GM12873 (cell line): ENCODE results near the gene MT1G.

ENCODE experiments used
- CTCF ChIP-seq: IDR thresholded peaks from 2 replicates; pipeline ENCODE4 v1.5.1; 2012; ENCODE audit warnings: low read depth, mild to moderate bottlenecking, moderate library complexity, low read length, control low read depth; ENCODE audit not compliant: insufficient read depth; ENCODE audit errors: missing control alignments

MT1G gene

GRCh38 chr16:56708525-56709442 is 40.9 kb upstream of the MT1G start:
- TF ChIP-seq CTCF: no peak

GRCh38 chr16:56702836-56703235 is 35.0 kb upstream of the MT1G start:
- no peak for TF ChIP-seq CTCF

GRCh38 chr16:56701534-56701933 is 33.7 kb upstream of the MT1G start:
- no peak for TF ChIP-seq CTCF

GRCh38 chr16:56700631-56701030 is 32.8 kb upstream of the MT1G start:
- TF ChIP-seq CTCF: no peak

- no peak for TF ChIP-seq CTCF
These were observed 32.3 kb upstream of the MT1G start for GRCh38 chr16:56700195-56700594.

GRCh38 chr16:56697456-56698155 is 29.7 kb upstream of the MT1G start:
- TF ChIP-seq CTCF: no peak

GRCh38 chr16:56695246-56695645 is 27.4 kb upstream of the MT1G start:
- no peak for TF ChIP-seq CTCF
